Mononuclear cell (primary cell): ENCODE measurements around the gene MCCD1. TPM values are rescaled to one million over a fixed set of nuclear protein-coding genes. Genes with fewer than 3 reads are reported as not detected.

Experiments used
- H3K27me3 ChIP-seq: 2 replicates; pipeline ENCODE4 v1.6.0; 2011; ENCODE audit warnings: low read length, control low read depth; ENCODE audit not compliant: insufficient read depth
- H3K4me1 ChIP-seq: 2 replicates; pipeline ENCODE4 v1.5.1; 2011; ENCODE audit warnings: mild to moderate bottlenecking, low read length, control low read depth; ENCODE audit not compliant: insufficient read depth
- H3K4me3 ChIP-seq: 2 replicates; pipeline ENCODE4 v1.5.1; 2011; ENCODE audit warnings: mild to moderate bottlenecking, low read length, moderate library complexity
- H3K9me3 ChIP-seq: 2 replicates; pipeline ENCODE4 v1.5.1; 2011; ENCODE audit warnings: low read depth, mild to moderate bottlenecking, control low read depth, low read length
- total RNA-seq: library from RNA; depleted of rRNA; stranded (reverse); fragments of >200 nt; gene quantifications from one replicate; pipeline ENCODE4 v1.2.3, GENCODE V29; 2012

Gene MCCD1
- total RNA-seq, 1 donor = not detected

DNA sequence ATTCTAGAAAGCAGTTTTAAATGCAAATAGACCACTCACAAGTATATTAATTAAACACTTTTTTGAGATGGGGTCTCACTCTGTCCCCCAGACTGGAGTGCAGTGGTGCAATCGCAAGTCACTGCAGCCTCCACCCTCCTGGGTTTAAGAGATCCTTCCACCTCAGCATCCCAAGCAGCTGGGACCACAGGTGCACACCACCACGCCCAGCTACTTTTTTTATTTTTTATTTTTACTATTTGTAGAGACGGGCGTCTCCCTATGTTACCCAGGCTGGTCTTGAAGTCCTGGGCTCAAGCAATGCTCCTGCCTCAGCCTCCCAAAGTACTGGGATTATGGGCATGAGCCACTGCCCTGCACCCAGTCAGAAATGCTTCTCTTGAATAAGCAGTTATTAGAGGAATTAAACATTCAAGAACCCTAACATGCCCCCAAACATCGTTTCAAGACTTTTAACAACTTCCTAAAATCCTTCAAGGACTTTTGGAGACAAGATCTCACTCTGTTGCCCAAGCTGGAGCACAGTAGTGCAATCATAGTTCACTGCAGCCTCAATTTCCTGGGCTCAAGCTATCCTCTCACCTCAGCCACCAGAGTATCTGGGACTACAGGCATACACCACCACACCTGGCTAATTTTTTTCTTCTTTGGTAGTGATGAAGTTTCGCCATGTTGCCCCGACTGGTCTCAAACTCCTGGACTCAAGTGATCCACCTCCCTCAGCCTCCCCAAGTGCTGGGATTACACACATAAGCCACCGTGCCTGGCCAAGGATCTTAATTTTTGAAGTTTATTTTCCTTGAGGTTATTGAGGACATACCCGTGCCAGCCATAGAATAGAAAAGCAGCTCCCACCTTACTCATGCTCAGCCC lies 3.2 kb downstream of the MCCD1 start:
- Histone ChIP-seq H3K4me3 (no peak overlapping the region), H3K4me1 (no peaks in the 10 kb centered on the region), H3K9me3 (no peaks in the 10 kb centered on the region), H3K27me3 (no peaks in the 10 kb centered on the region)

DNA sequence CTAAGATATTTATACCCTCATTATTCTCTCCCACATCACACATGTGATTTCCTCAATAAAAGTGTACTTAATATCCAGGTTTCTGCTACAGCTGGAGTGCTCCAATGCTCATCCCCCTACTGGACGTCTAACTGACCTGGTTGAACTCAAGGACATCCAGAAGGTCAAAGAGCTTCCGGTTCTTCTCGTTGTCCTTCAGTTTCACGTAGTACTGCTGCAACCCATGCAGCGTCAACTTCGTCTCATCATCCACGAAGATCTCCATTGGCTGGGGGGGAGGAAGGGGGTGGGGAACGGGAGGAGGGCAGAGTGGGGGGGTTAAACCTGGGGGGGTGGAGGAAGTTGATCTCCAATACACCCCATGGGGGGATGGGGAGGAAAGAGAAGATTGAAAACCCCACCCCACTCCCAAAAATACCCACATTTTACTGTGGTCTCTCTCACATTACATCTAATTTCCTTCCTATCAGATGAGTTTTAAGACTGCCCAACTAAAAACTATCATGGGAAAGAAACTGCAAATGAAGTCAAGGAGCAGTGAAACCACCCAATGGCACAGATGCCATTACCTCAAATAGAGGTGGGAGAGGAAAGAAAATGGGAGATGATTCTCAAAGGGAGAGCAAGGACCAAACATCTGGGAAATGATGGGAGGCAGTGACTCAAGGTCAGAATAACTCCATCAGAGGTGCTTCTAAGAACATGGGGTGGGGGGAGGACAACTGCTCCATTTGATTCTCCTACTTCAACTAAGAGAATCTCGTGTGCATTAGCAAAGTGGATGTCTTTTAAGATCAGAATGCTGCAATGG lies 4.1 kb downstream of the MCCD1 start:
- Histone ChIP-seq H3K4me3 (no peak overlapping the region), H3K9me3 (no peaks in the 10 kb centered on the region), H3K4me1 (no peaks in the 10 kb centered on the region), H3K27me3 (no peaks in the 10 kb centered on the region)

DNA sequence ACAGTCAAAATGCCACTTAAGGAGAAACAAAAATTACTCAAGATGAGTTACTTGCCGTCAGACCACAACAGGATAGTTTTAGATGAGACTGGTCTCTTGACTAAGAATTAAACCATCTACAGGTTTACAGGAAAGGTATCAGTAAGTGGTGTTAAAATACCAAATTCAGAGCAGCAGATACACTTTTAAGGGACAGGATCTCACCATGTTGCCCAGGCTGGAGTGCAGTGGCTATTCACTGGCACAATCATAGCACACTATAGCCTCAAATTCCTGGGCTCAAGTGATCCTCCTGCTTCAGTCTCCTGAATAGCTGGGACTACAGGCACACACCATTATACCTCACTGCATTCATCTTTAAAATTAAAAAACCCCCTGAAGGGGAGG lies 4.7 kb downstream of the MCCD1 start:
- Histone ChIP-seq H3K4me1 (peaks cover 5% of the 10 kb centered on the region), H3K27me3 (no peaks in the 10 kb centered on the region), H3K4me3 (no peak overlapping the region), H3K9me3 (no peaks in the 10 kb centered on the region)

DNA sequence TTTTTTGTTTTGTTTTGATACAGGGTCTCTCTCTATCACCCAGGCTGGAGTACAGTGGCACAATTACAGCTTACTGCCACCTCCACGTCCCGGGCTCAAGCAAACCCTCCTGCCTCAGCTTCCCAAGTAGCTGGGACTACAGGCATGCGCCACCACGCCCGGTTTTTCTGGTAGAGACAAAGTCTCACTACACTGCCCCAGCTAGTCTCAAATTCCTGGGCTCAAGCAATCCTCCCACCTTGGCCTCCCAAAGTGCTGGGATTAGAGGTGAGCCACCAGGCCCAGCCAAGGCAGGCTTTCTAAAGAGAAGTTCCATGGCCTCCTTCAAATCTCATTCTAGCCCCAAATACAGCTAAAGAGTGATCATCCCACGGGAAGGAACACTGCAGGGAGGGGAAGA lies 5.2 kb downstream of the MCCD1 start:
- Histone ChIP-seq H3K9me3 (no peaks in the 10 kb centered on the region), H3K4me3 (no peak overlapping the region), H3K4me1 (peaks cover 10% of the 10 kb centered on the region), H3K27me3 (no peaks in the 10 kb centered on the region)

DNA sequence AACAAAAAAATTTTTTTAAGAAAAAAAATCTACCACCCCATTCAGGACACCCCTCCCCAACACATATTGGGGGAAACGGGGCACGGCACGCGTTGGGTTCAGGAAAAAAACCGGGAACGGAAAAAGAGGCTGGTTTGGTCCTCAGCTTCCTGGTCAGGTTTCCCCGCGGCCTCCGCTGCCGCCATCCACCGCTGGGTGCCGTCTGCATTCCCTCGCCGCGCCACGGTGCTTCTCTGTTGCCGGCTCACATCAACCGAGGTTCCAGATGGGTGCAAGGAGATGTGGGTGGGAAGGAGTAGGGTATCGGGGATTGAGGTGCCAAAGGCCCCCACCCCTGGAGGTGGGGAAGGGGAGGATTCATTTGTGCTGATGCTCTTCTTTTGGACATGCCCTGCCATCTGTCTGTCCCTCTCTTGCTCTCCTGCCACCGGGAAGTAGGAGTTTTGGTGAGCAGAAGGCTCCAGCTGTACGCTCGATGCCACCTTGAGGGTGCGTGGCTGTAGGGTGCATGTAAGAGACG lies 5.8 kb downstream of the MCCD1 start:
- Histone ChIP-seq H3K9me3 (no peaks in the 10 kb centered on the region), H3K27me3 (no peaks in the 10 kb centered on the region), H3K4me1 (peaks cover 16% of the 10 kb centered on the region), H3K4me3 (no peak overlapping the region)

DNA sequence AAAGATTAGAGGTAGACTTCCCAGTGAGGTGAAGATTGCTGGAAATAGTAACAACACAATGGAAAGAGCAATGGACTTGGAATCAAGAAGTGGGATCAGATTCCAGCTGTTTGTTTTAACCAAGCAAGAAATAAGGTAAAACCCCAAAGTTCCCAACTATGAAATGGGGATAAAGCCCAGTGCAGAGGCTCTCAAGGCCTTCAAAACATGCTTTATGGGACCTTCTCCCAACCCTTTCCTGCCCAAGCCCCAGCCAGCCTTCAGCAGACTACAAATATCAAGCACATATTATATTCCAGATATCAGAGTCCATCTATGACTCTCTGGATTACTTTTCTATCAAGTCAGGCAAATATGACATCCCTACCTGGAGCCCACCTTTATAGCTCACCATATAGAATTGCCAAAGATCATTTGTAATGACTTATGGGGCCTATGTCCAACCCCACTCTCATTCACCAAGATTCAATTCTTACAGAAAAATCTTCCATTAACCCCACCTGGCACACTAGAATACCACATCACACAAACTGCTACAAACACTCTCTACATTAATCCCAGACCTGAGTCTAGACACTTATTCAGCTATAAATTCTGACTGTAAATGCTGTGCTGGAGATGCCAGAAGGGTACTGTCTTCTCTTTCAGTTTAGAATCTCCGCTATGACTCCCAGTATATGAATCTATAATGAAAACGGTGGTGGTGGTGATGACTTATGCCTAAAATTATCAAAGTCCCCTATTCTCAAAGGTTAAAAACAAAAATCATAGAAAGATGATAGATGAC lies 7.0 kb downstream of the MCCD1 start:
- Histone ChIP-seq H3K4me1 (peaks cover 28% of the 10 kb centered on the region), H3K27me3 (no peaks in the 10 kb centered on the region), H3K9me3 (no peaks in the 10 kb centered on the region), H3K4me3 (no peak overlapping the region)

DNA sequence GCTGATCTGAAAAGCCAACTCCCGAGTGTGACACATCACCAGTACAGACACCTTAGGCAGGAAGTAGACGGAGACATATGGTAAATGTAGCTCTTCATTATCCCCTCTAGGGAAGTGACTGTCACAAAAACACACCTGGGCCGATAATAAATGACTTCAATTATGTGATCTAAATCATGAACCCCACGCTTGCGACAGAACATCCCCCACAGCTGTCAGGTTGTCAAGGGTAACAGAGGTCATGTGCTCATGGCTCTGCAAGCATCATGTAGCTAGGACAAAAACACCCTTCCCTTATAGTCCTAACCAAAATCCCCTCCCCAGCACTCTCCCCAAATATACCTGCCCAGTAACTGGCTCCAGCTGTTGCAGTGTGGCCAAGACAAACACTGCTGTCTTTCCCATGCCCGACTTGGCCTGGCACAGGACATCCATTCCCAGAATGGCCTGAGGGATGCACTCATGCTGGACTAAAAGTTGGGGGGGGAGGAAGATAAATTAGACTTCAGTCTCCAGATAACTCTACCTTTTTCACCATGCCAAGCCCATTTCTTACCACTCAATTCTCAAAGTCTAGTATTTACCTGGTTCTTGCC lies 10.1 kb downstream of the MCCD1 start:
- peaks cover 41% of the 10 kb centered on the region for H3K4me1 ChIP-seq
- H3K9me3 ChIP-seq = no peaks in the 10 kb centered on the region
- H3K27me3 ChIP-seq = no peaks in the 10 kb centered on the region
- no peak overlapping the region for H3K4me3 ChIP-seq

DNA sequence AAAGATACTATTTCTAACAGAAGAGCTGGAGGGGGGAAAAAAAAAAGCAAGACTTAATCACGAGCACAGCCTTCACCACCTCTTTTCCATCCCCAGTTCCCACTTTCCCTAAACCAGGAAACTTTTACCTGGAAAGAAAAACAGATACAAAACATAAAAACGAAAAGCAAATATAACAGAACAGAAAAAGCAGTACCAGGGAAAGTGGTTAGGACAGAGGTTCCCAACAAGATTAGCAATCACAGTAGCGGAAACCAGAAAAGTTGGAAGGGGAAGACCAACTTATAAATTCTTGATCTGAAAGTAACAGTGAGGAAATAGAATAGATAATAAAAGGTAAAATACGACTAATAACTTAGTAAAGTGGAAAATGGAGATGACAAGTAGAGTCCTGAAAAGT lies 11.9 kb downstream of the MCCD1 start:
- Histone ChIP-seq H3K9me3 (no peaks in the 10 kb centered on the region), H3K4me3 (peak overlapping the region; percentile 75), H3K27me3 (no peaks in the 10 kb centered on the region), H3K4me1 (peaks cover 41% of the 10 kb centered on the region)

DNA sequence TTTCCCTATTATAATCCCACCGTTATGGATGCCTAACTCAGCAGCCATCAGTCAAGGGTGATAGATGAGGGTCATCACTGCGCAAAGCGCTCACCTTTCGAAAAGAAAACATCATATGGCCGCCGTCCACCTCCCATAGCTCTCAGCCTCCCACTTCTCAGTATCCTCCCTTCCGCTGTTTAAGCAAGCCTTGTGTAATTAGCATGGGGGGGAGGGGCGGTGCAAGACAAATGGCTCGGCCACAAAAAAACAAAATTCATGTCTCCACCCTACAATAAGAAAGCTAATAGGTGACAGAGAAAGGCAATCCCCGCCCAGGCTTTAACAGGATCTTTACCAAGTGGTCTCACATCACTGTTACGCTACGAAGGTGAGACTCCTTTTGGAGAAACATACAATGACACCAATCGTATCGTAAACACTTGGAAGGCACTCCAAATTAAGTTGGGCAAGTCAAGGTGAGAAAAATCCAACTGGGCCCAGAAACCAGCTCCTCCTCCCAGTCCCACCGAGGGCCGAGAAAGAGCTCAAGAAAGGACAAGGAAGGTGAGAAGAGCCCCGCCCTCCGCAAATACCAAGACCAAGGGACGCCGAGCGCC lies 12.4 kb downstream of the MCCD1 start:
- peak overlapping the region; percentile 75 for H3K4me3 ChIP-seq
- H3K27me3 ChIP-seq = no peaks in the 10 kb centered on the region
- H3K9me3 ChIP-seq = no peaks in the 10 kb centered on the region
- H3K4me1 ChIP-seq = peaks cover 41% of the 10 kb centered on the region

DNA sequence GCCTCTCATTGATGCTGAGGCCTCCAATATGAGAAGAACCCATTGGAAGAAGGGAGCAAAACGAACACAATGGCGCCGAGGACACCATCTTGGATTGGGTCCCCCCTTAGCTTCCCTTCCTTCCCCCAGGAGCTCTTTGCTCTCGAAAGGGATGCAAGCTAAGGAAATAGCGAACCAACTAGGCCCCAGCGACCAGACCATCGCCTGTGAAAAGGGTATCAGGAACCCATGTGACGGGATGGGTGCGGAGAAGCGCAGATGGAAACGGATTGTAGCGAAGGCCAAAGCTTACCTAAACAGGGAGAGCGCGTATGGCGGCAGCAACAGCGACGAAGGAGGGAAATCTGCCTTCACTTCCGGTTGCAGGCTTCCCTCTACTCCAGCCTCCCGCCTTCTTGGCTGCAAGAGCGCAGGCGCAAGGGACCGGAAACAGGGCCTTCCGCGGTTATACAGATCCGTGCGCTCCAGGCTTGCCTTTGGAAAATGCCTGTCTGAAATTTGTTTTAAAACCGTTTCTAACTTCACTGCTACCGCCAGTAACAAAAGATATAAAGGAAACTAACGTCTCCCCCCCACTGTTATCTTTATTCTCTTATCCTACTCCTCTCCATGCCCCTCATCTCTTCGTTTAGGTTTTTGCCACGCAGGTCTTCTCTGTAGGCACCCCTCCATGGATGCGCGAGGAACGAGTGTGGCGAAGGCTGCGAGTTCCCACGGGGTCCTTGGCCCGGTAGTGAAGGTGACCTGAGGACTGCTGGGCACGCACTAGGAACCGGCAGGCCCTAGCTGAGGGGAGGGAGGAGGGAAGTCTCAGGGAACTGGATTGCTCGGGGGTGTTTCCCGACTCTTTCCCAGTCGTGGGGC lies 13.1 kb downstream of the MCCD1 start, which contains the start of gene DDX39B:
DDX39B (minus strand) TSS at position 346 of the 864 bp plus-strand sequence. CDS start 1,471 bp downstream, outside the sequence.
- H3K4me1 ChIP-seq = peaks cover 48% of the 10 kb centered on the region
- H3K27me3 ChIP-seq = no peaks in the 10 kb centered on the region
- no peaks in the 10 kb centered on the region for H3K9me3 ChIP-seq
- H3K4me3 ChIP-seq = peak within 1 kb of the TSS; percentile 75

DNA sequence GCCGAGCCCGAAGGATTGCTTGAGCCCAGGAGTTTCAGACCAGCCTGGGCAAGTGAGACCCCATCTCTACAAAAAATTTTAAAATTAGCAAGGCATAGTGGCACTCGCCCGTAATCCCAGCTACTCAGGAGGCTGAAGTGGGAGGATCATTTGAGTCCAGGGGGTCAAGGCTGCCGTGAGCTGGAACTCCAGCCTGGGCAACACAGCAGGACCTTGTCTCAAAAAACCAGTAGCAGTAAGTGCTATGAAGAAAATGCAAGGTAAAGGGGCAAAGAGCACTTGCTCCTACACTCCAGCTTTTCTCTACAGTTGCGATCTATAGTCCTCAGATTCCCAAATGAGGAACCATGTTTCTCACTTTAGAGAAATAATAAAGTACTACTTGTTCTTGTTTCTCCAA lies 14.9 kb downstream of the MCCD1 start:
- Histone ChIP-seq H3K9me3 (no peaks in the 10 kb centered on the region), H3K27me3 (no peaks in the 10 kb centered on the region), H3K4me3 (no peak overlapping the region), H3K4me1 (peaks cover 59% of the 10 kb centered on the region)

DNA sequence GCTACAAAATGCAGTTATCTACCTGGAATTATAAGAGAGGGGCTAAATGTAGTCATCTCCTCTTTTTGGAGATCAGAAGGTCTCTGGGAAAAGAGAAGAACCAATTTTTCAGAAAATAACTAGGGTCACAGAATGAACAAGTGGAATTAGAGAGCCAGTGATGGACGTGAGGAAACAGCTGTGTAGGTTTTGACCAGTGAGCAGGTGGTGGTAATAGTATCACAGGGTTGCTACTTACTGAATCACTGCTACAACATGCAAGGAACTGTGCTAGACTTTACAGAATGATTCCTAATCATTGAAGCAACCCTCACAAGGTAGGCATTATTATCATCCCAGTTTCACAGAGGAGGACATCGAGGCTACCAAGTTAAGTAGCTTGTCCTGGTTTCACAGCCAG lies 15.9 kb downstream of the MCCD1 start:
- Histone ChIP-seq H3K27me3 (no peaks in the 10 kb centered on the region), H3K4me1 (peaks cover 51% of the 10 kb centered on the region), H3K9me3 (no peaks in the 10 kb centered on the region), H3K4me3 (no peak overlapping the region)

DNA sequence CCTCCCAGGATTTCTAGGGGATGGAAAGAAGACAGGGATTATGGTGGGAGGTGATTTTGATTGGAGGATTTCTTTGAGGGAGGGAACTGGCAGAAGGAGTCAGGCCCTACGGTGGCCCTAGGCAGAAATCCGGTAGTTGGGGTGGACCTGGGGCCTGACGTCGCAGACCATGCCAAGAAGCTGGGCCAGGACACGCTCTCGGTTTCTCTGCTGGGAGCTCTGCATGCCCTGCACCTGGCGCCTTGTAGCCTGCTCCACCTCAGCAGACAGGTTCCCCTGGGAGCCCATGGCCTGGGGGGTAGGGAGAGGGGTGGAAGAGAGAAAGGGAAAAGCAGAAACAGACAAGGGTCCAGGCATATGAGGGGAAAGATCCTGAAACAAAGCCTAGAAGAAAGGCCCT lies 16.5 kb downstream of the MCCD1 start:
- Histone ChIP-seq H3K27me3 (no peaks in the 10 kb centered on the region), H3K9me3 (no peaks in the 10 kb centered on the region), H3K4me1 (peaks cover 45% of the 10 kb centered on the region), H3K4me3 (no peak overlapping the region)
